ENCODE measurements around the gene ISM1. TPM values are rescaled to one million over a fixed set of nuclear protein-coding genes. Genes with fewer than 3 reads are reported as not detected.

Gene ISM1
- total and polyA plus RNA-seq, 10 donors, result 0.46 to 19.5 (median 10.6) TPM

DNA sequence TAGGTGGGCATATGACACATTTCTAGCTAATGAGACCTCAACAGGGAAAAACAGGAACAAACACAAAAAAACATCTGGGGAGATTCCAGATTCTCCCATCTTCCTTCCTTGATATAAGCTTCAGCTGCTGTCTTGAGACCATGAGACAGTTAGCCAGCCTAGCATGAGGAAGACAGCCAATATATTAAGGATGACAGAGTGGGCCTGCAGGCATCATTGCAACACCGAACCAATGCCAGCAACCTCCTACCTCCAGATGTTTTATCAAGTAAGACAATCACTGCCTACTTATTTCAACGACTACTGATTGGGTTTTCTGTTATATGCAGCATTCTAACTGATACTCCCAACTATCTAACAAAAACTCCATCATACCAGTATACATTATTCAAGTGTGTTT, 119.0 kb downstream of the ISM1 start:
- intact Hi-C loops (cut with DNase I; ENCODE audit: low total_unique reads), result no loop called here
- H3K36me3 ChIP-seq, result no peaks in the 10 kb centered on the region
- 52 to 79% (median 69%) methylated on average over 2 of the region's 2 CpGs for WGBS, 5 donors

DNA sequence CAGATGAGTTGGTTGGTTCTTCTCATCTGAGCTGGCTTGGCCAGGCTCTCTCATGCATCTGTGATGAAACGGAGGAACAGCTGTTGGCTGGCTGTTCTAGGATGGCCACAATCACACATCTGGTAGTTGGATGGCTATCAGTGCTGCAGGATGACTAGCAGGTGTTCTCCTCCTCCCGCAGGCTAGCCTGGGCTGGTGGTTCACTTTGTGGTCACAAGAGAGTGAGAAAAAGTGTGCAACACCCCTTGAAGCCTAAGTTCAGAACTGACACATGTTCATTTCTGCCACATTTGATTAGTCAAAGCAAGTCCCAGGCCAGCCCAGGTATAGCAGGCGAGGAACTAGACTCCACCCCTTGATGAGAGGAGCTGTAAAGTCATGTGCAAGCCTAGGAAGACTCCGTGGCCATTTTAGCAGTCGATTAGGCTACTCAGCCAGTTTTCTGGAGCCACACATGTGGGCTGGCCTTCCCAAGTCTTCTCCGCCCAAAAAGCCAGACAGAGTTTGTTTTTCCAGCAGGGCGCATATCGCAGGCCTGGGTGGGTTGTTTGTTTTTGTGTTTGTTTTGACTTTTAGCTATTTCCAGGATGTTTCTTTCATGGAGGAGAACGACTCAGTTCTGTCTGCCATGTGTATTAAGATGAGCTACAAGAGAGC, 120.8 kb downstream of the ISM1 start:
- no peaks in the 10 kb centered on the region for H3K9me3 ChIP-seq
- no peak overlapping the region for H3K27ac ChIP-seq
- intact Hi-C loops (cut with DNase I; ENCODE audit: low total_unique reads), result no loop called here
- H3K4me3 ChIP-seq, result no peak overlapping the region
- H3K4me1 ChIP-seq, result no peaks in the 10 kb centered on the region
- 82 to 91% (median 84%) methylated on average over 9 of the region's 9 CpGs for WGBS, 5 donors
- no peaks in the 10 kb centered on the region for H3K36me3 ChIP-seq
- H3K27me3 ChIP-seq (replicated peaks in 1 of 7), result no peaks in the 10 kb centered on the region
- TF ChIP-seq POLR2AphosphoS5 (IDR thresholded peaks at IDR 0.05) (no peak), CTCF (IDR thresholded peaks at IDR 0.05 in 8 of 11, conservative IDR thresholded peaks at IDR 0.05 in 3 of 11) (no peak), POLR2A (IDR thresholded peaks at IDR 0.05) (no peak)
- DNase-seq, result no peak

More for the DNA sequence above, 119.0 kb downstream of the ISM1 start:
- Histone ChIP-seq H3K4me1 (no peaks in the 10 kb centered on the region), H3K4me3 (no peak overlapping the region), H3K9me3 (no peaks in the 10 kb centered on the region), H3K27me3 (replicated peaks in 1 of 7) (no peaks in the 10 kb centered on the region), H3K27ac (no peak overlapping the region)
- TF ChIP-seq POLR2AphosphoS5 (IDR thresholded peaks at IDR 0.05), result no peak
- TF ChIP-seq POLR2A (IDR thresholded peaks at IDR 0.05), result no peak
- TF ChIP-seq CTCF (IDR thresholded peaks at IDR 0.05 in 8 of 11, conservative IDR thresholded peaks at IDR 0.05 in 3 of 11), result no peak
- DNase-seq, result no peak

- H3K27ac ChIP-seq, result no peak overlapping the region
- DNase-seq, result no peak
- H3K4me3 ChIP-seq, result no peak overlapping the region
- WGBS, 5 donors, result 82 to 90% (median 87%) methylated on average over 12 of the region's 12 CpGs
- TF ChIP-seq POLR2AphosphoS5 (IDR thresholded peaks at IDR 0.05), result no peak
- no peak for TF ChIP-seq CTCF (IDR thresholded peaks at IDR 0.05 in 8 of 11, conservative IDR thresholded peaks at IDR 0.05 in 3 of 11)
- TF ChIP-seq POLR2A (IDR thresholded peaks at IDR 0.05), result no peak
- H3K9me3 ChIP-seq, result no peaks in the 10 kb centered on the region
- no peaks in the 10 kb centered on the region for H3K4me1 ChIP-seq
- H3K27me3 ChIP-seq (replicated peaks in 1 of 7), result no peaks in the 10 kb centered on the region
- intact Hi-C loops (cut with DNase I; ENCODE audit: low total_unique reads), result no loop called here
- no peaks in the 10 kb centered on the region for H3K36me3 ChIP-seq
Observed at GRCh38 chr20:13342469-13343242, 121.6 kb downstream of the ISM1 start.

DNA sequence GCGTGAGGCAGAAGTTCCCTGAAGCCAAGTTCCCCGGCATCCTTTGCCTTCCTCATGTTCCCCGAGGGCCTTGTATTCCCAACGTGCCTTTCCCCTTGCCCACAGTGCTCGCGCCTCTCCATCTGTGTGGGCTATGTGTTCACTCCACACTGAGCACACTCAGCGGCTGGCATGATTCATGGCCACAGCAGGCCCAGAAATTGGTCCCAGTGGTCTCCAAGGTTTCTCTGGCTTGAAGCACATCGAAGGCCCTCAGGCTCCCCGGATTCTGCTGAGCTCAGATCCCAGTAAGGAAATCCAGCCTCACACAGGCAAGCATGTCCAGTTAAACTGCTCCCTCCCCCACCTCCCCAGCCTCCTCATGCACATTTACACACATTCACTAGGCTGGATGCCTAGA, 123.6 kb downstream of the ISM1 start:
- Histone ChIP-seq H3K9me3 (no peaks in the 10 kb centered on the region), H3K27ac (no peak overlapping the region), H3K4me1 (no peaks in the 10 kb centered on the region), H3K36me3 (no peaks in the 10 kb centered on the region), H3K4me3 (no peak overlapping the region), H3K27me3 (replicated peaks in 1 of 7) (no peaks in the 10 kb centered on the region)
- TF ChIP-seq CTCF (IDR thresholded peaks at IDR 0.05 in 8 of 11, conservative IDR thresholded peaks at IDR 0.05 in 3 of 11) (no peak), POLR2A (IDR thresholded peaks at IDR 0.05) (no peak), POLR2AphosphoS5 (IDR thresholded peaks at IDR 0.05) (no peak)
- DNase-seq, result no peak
- 90 to 95% (median 91%) methylated on average over 9 of the region's 9 CpGs for WGBS, 5 donors
- intact Hi-C loops (cut with DNase I; ENCODE audit: low total_unique reads), result no loop called here
